GM19238 (cell line): Measurements from ENCODE around the gene AP3S1.
"Not testable (repeated sequence)": the region's sequence is repeated elsewhere in the genome, so short reads cannot be mapped to it uniquely, and the experiment has no call there.

Experiments
- DNase-seq: peaks from one replicate; pipeline ENCODE4 v3.0.0; 2011; ENCODE audit warnings: low spot score; ENCODE audit not compliant: insufficient read length

The AP3S1 gene

GRCh38 chr5:115841382-115842088 lies at the start of gene AP3S1, which contains the start of gene ATG12:
TSS of gene AP3S1 (plus strand) at chr5:115841935. CDS start at chr5:115842038, 103 bp downstream.
TSS of gene ATG12 (minus strand) at chr5:115841565. CDS start at chr5:115841552, 13 bp downstream.
- DNase-seq: peak; percentile 54

GRCh38 chr5:115795700-115796099 lies 46.0 kb upstream of the AP3S1 start:
- DNase-seq: no peak

- DNase-seq: no peak
Observed at GRCh38 chr5:115796656-115797055, 45.1 kb upstream of the AP3S1 start.

- no peak for DNase-seq
Observed at GRCh38 chr5:115798252-115798651, 43.5 kb upstream of the AP3S1 start.

- DNase-seq: no peak
Observed at GRCh38 chr5:115800108-115800507, 41.6 kb upstream of the AP3S1 start.

- no peak for DNase-seq
Observed at GRCh38 chr5:115801152-115801551, 40.6 kb upstream of the AP3S1 start.

- no peak for DNase-seq
Observed at GRCh38 chr5:115801984-115802383, 39.8 kb upstream of the AP3S1 start.

GRCh38 chr5:115806986-115807653 lies 34.6 kb upstream of the AP3S1 start:
- no peak for DNase-seq

- DNase-seq: no peak
Observed at GRCh38 chr5:115807654-115808052, 34.1 kb upstream of the AP3S1 start.

GRCh38 chr5:115808066-115808465 lies 33.7 kb upstream of the AP3S1 start:
- not testable (repeated sequence) for DNase-seq

GRCh38 chr5:115809946-115810345 lies 31.8 kb upstream of the AP3S1 start:
- no peak for DNase-seq

- DNase-seq: no peak
Observed at GRCh38 chr5:115810761-115811160, 31.0 kb upstream of the AP3S1 start.

- DNase-seq: no peak
Observed at GRCh38 chr5:115811406-115811805, 30.3 kb upstream of the AP3S1 start.

- DNase-seq: no peak
Observed at GRCh38 chr5:115812372-115812771, 29.4 kb upstream of the AP3S1 start.

- DNase-seq: no peak
Observed at GRCh38 chr5:115813719-115814118, 28.0 kb upstream of the AP3S1 start.

- no peak for DNase-seq
Observed at GRCh38 chr5:115815006-115815692, 26.6 kb upstream of the AP3S1 start.

GRCh38 chr5:115815693-115816225 lies 26.0 kb upstream of the AP3S1 start:
- no peak for DNase-seq

GRCh38 chr5:115816226-115817081 lies 25.3 kb upstream of the AP3S1 start, which contains the start of gene CDO1:
TSS of gene CDO1 (minus strand) at chr5:115816659. CDS start at chr5:115816397, 262 bp downstream.
- DNase-seq: no peak

GRCh38 chr5:115817386-115817785 lies 24.3 kb upstream of the AP3S1 start:
- DNase-seq: no peak

- no peak for DNase-seq
Observed at GRCh38 chr5:115818821-115819220, 22.9 kb upstream of the AP3S1 start.

GRCh38 chr5:115820846-115821245 lies 20.9 kb upstream of the AP3S1 start:
- DNase-seq: no peak
